Measurements from ENCODE around the gene SSR1.

GRCh38 chr6:7332090-7332745 is 19.2 kb upstream of the SSR1 start:
- TF ChIP-seq CTCF (IDR thresholded peaks at IDR 0.05; ENCODE audit: insufficient read depth, low read depth, low read length) (no peak), EZH2 (IDR thresholded peaks at IDR 0.05; ENCODE audit: insufficient read depth, low read length) (no peak)

Data from astrocyte (in vitro differentiated cells and primary cell).